HG02870 (cell line): ENCODE results near the gene HVCN1.
"Not testable (repeated sequence)": the region's sequence is repeated elsewhere in the genome, so short reads cannot be mapped to it uniquely, and the experiment has no call there.

Experiments
- ATAC-seq: cut with Tn5 transposase; IDR thresholded peaks from one replicate; pipeline ENCODE4 v1.9.1; 2021; ENCODE audit warnings: mild to moderate bottlenecking, moderate library complexity; ENCODE audit not compliant: unreplicated experiment

The HVCN1 gene

DNA sequence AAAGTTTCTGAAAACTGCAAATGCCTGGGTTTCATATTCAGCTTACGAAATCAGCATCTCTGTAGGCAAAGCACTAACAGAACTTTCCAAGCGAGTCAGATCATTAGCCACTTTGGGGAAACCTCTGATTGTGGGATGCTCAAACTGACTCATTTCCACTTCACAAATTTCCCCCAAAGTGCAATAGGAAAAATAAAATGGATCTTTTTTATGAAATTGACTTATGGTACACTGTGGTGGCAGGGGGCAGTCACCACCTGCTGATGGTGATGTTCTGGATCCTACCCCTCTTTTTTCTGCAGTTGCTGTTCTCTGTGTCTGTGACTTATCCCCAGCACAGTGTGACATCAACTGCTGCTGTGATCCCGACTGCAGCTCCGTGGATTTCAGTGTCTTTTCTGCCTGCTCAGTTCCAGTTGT is 69.4 kb downstream of the HVCN1 start:
- ATAC-seq, result peak; percentile 53

DNA sequence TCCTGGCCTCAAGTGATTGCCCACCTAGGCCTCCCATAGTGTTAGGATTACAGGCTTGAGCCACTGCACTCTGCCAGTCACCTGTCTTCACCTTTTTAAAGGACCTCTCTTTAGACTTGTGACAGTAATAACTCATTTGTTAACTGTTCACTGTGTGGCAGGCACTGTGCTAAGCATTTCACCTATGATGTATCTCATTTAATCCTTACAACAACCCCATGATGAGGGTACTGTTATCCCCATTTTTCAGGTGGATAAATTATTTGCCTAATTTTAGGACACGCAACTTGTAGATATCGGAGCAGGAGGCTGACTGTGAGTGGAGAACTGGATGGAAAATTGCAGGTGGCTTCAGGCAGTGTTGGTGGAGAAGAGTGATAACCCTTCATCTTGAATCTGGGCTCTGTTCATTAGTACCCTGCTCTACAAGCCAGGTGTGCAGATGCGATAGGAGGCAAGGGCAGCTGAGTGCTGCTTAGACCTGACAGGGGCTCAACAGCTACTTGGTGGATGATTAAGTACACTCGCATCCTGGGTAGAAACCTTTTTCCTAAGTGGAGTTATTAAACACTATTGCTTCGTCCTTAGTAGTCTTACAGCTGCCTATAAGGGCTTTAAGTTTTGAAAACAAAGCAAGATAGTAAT is 72.3 kb downstream of the HVCN1 start:
- ATAC-seq, result no peak

DNA sequence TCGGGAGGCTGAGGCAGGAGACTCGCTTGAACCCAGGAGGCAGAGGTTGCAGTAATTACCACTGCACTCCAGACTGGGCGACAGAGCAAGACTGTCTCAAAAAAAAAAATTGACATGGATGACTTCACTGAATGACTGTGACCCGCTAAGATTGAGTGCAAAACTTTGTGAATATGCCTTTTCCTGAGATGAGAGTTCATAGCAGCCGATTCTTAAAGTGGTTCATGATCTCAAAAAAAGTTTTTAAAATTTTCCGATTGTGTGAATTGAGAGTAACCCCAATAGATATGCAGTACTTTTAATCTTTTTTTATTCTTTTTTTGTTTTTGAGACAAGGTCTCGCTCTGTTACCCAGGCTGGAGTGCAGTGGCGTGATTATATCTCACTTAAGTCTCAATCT is 73.7 kb downstream of the HVCN1 start:
- ATAC-seq, result no peak

DNA sequence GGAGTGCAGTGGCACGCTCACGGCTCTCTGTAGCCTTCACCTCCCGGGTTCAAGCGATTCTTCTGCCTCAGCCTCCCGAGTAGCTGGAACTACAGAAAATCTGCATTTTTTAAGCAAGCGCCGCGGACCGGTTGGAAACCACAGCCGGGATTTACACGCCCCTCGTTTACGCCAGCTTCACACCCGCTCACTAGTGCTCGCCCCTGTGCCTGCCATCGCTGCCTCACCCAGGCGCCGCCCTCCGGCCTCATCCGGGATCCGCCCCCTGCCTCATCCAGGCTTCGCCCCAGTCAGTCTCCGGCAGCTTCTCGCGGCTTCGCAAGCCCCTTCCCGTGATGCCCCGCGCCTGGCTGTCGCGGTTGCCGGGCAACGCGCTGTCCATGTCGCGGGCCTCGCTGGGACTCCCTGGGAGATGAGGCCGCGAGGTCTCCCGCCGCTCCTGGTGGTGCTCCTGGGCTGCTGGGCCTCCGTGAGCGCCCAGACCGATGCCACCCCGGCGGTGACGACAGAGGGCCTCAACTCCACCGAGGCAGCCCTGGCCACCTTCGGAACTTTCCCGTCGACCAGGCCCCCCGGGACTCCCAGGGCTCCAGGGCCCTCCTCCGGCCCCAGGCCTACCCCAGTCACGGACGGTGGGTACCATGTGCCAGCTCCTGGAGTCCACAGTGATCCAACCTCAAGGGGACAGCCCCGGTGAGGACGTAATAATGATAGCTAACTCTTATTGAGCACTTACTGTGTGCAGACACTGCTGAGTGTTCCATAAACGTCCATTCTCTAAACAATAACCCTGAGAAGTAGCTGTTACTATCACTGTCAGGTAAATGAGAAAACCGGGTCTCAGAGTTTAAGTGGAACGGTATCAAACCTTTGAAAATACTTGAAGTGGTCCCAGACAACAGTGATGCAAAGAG is 74.9 kb downstream of the HVCN1 start, which contains the start of gene TCTN1:
Gene TCTN1, plus strand, starts transcription at position 359 of the 914 bp plus-strand sequence. Its CDS starts 54 bp downstream, at position 413.
- ATAC-seq, result peak; percentile 93

DNA sequence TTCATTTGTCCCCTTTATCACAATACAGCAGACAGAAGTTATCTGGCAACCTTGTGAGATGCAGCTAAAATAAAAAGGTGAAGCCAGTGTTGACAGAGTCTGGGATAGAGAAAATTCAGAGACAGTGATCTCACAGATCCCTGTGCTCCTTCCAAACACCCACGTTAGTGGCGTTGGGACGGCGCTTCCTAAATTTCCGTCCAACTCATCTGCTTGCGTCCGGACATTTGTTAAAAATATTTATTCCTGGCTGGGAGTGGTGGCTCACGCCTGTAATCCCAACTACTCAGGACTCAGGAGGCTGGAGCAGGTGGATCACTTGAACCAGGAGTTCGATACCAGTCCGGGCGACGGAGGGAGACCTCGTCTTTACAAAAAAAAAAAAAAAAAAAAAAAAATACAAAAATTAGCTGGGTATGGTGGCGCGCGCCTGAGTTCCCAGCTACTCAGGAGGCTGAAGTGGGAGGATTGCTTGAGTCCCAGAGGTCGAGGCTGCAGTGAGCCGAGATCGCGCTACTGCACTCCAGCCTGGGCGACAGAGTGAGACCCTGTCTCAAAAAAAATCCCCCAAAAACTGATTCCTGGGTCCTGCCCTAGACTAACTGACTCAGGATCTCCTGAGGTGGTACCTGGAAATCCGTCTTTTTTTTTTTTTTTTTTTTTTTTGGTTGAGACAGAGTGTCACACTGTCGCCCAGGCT is 75.7 kb downstream of the HVCN1 start:
- no peak for ATAC-seq

- ATAC-seq, result no peak
Measured at GRCh38 chr12:110606253-110606611, 82.7 kb downstream of the HVCN1 start.

DNA sequence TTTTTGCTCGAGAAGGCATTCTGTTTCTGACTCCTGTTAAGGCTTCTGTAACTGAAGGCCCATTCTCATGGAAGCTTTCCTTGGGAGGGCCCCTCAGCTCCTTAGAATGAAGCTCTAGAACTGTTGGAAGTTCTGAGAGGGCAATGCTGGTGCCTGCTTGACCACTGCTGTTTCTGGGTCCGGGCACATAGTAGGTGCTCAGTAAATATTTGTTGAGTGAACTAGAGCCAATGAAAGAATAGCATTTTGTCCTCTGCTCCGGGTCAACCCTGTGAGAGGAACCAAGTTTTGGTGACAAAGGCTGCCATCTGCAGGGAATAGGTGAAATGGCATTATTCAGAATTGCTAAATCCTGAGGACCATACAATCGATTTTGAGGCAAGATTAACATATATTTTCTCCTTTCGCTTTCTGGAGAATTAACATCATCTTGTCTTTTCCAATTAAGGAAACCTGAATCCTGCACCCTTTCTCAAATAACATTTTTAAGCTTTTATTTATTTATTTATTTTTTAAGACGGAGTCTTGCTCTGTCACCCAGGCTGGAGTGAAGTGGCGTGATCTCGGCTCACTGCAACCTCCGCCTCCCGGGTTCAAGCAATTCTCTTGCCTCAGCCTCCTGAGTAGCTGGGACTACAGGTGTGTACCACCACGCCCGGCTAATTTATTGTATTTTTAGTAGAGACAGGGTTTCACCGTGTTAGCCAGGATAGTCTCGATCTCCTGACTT is 86.7 kb downstream of the HVCN1 start:
- ATAC-seq, result not testable (repeated sequence)

- no peak for ATAC-seq
Measured at GRCh38 chr12:110600254-110600653, 88.7 kb downstream of the HVCN1 start.

DNA sequence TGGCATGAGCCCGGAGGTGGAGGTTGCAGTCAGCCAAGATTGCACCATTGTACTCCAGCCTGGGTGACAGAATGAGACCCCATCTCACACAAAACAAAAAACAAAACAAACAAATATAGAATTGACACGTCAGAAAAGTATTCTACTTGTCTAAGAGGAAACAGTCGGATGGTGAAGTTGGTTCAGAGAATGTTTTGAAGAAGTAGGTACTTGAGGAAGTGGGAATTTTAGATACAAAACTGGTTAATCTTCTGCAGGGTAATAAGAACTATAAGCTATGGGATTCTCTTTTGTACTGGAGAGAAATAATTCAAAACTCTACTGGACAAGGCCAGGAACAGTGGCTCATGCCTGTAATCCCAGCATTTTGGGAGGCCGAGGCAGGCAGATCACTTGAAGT is 89.6 kb downstream of the HVCN1 start:
- ATAC-seq, result no peak
